Stomach (tissue), 9 donors: ENCODE data around the gene SLC25A1. TPM values are rescaled to one million over a fixed set of nuclear protein-coding genes. Genes with fewer than 3 reads are reported as not detected.

ENCODE experiments used
- DNase-seq, 2 donors: peaks; one replicate each; pipeline versions ENCODE4 v3.0.0 to v3.0.0-alpha.2; 2013 to 2019
- H3K27ac ChIP-seq, 5 donors: fragments of 200-600 bp in 4 of 5; sonication (generic) in 4 of 5; one replicate each; pipeline ENCODE4 v1.5.1; 2013 to 2019; ENCODE audit warnings: mild to moderate bottlenecking in 1 of 5, moderate library complexity in 1 of 5
- H3K27me3 ChIP-seq, 3 donors: fragments of 200-600 bp; sonication (generic); one replicate each; pipeline ENCODE4 v1.5.1; 2017 to 2019; ENCODE audit warnings: mixed run types in 1 of 3
- H3K36me3 ChIP-seq, 4 donors: fragments of 200-600 bp; sonication (generic); 1 replicate in 3 of 4; 2 replicates in 1 of 4; pipeline ENCODE4 v1.5.1; 2016 to 2019
- H3K4me1 ChIP-seq, 4 donors: fragments of 200-600 bp; sonication (generic); one replicate each; pipeline ENCODE4 v1.5.1; 2016 to 2019
- H3K4me3 ChIP-seq, 4 donors: fragments of 200-600 bp; sonication (generic) in 3 of 4; one replicate each; pipeline ENCODE4 v1.5.1; 2016 to 2019; ENCODE audit warnings: mild to moderate bottlenecking in 1 of 4
- H3K9me3 ChIP-seq, 4 donors: fragments of 200-600 bp; sonication (generic); one replicate each; pipeline ENCODE4 v1.5.1; 2016 to 2019
- EP300 ChIP-seq: sonication (generic); formaldehyde crosslinking; IDR thresholded peaks from one replicate; pipeline ENCODE4 v1.6.1; 2017; ENCODE audit warnings: antibody characterized with exemption
- POLR2A ChIP-seq, 4 donors: fragments of 450-650 bp; IDR thresholded peaks; one replicate each; pipeline ENCODE4 v1.6.1; 2016; ENCODE audit warnings: antibody characterized with exemption in 4 of 4, control low read depth in 2 of 4, mild to moderate bottlenecking in 1 of 4, moderate library complexity in 1 of 4
- POLR2AphosphoS5 ChIP-seq, 3 donors: sonication (generic); formaldehyde crosslinking; IDR thresholded peaks; one replicate each; pipeline ENCODE4 v1.6.1; 2016; ENCODE audit warnings: antibody characterized with exemption in 3 of 3
- WGBS, 5 donors: extraction: QIAGEN DNeasy Blood & Tissue Kit in 3 of 5; methylation state at CpG; one replicate each; pipeline versions ENCODE4 v1.1.5 to v1.1.7; 2013 to 2018; 5-methylcytosine and 5-hydroxymethylcytosine counted together
- intact Hi-C: fragments of 100-400 bp; cut with DNase I; formaldehyde crosslinking; loops from one replicate; pipeline ENCODE4 v1.15.1; 2023; ENCODE audit warnings: low total_unique reads
- polyA plus RNA-seq, 3 donors: library from polyadenylated mRNA; stranded (reverse); fragments of 200-250 nt; gene quantifications; one replicate each; pipeline ENCODE4 v1.2.3, GENCODE V29; 2013
- total RNA-seq, 5 donors: library from RNA; depleted of rRNA; stranded (reverse); fragments of >200 nt; gene quantifications; one replicate each; pipeline versions ENCODE4 v1.1.0 to v1.2.3, GENCODE V29; 2014 to 2016
- TF ChIP-seq, protein P1 (sequence below), 7 experiments: fragments of 450-650 bp in 4 of 7; fragments of 200-600 bp in 3 of 7; sonication (generic) in 3 of 7; IDR thresholded peaks; one replicate each; pipeline ENCODE4 v1.5.1; 2016 to 2019; ENCODE audit warnings: antibody characterized with exemption in 7 of 7, control low read depth in 2 of 7, mild to moderate bottlenecking in 1 of 7
- donor health status: healthy with polysubstance abuse.
- donor health status: Bipolar disorder and iron deficiency.
- donor health status: healthy.

SLC25A1 gene
- total and polyA plus RNA-seq, 8 donors: 1.2 to 165 (median 54.3) TPM

GRCh38 chr22:19129871-19130270 lies 48.7 kb downstream of the SLC25A1 start:
- peaks cover 16 to 41% (median 39%) of the 10 kb centered on the region in 4 donors for H3K36me3 ChIP-seq
- H3K4me3 ChIP-seq: no peak overlapping the region
- TF ChIP-seq, protein P1, sequence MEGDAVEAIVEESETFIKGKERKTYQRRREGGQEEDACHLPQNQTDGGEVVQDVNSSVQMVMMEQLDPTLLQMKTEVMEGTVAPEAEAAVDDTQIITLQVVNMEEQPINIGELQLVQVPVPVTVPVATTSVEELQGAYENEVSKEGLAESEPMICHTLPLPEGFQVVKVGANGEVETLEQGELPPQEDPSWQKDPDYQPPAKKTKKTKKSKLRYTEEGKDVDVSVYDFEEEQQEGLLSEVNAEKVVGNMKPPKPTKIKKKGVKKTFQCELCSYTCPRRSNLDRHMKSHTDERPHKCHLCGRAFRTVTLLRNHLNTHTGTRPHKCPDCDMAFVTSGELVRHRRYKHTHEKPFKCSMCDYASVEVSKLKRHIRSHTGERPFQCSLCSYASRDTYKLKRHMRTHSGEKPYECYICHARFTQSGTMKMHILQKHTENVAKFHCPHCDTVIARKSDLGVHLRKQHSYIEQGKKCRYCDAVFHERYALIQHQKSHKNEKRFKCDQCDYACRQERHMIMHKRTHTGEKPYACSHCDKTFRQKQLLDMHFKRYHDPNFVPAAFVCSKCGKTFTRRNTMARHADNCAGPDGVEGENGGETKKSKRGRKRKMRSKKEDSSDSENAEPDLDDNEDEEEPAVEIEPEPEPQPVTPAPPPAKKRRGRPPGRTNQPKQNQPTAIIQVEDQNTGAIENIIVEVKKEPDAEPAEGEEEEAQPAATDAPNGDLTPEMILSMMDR (IDR thresholded peaks at IDR 0.05): no peak
- no peak for TF ChIP-seq POLR2AphosphoS5 (IDR thresholded peaks at IDR 0.05)
- no peak for TF ChIP-seq POLR2A (IDR thresholded peaks at IDR 0.05)
- TF ChIP-seq EP300: no peak
- no peak for DNase-seq
- no peaks in the 10 kb centered on the region for H3K27me3 ChIP-seq
- 69 to 82% (median 74%) methylated on average over 6 to 8 of the region's 8 CpGs for WGBS, 5 donors
- H3K27ac ChIP-seq: no peak overlapping the region
- no peaks in the 10 kb centered on the region for H3K4me1 ChIP-seq
- intact Hi-C loops: no loop called here
- no peaks in the 10 kb centered on the region for H3K9me3 ChIP-seq

- no peak overlapping the region for H3K27ac ChIP-seq
- intact Hi-C loops: no loop called here
- peaks cover 12 to 34% (median 31%) of the 10 kb centered on the region in 4 donors for H3K36me3 ChIP-seq
- H3K9me3 ChIP-seq: no peaks in the 10 kb centered on the region
- H3K27me3 ChIP-seq: no peaks in the 10 kb centered on the region
- no peak for DNase-seq
- no peak for TF ChIP-seq POLR2AphosphoS5 (IDR thresholded peaks at IDR 0.05)
- TF ChIP-seq EP300: no peak
- TF ChIP-seq, protein P1 (IDR thresholded peaks at IDR 0.05): no peak
- no peak for TF ChIP-seq POLR2A (IDR thresholded peaks at IDR 0.05)
- WGBS, 5 donors: 83 to 93% (median 90%) methylated on average over 6 to 7 of the region's 7 CpGs
- H3K4me3 ChIP-seq: no peak overlapping the region
- no peaks in the 10 kb centered on the region for H3K4me1 ChIP-seq
These were observed 49.4 kb downstream of the SLC25A1 start for GRCh38 chr22:19128946-19129727.

DNA sequence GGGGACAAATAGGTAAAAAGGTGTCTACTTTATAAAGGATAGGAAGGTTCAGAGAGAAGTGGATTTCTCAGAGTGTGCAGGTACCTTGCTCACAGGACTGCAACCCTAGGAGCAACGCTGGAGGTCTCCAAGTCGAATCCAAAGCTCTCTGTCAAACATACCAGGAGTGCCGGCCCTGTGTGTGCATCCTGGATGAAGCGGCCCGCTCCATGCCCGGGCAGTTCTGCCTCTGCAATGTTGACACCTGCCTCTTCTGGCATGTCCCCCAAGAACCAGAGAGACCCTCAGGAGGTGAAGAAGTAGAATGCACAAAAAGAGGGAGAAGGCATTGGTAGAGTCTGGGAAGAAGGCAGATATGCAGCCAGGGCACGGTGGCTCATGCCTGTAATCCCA lies 50.5 kb downstream of the SLC25A1 start:
- Histone ChIP-seq H3K4me1 (peaks cover 2 to 4% (median 3%) of the 10 kb centered on the region in 4 donors), H3K27me3 (no peaks in the 10 kb centered on the region), H3K27ac (no peak overlapping the region), H3K9me3 (no peaks in the 10 kb centered on the region), H3K36me3 (peaks cover under 1 to 23% (median 20%) of the 10 kb centered on the region in 4 donors), H3K4me3 (no peak overlapping the region)
- DNase-seq: no peak
- 79 to 91% (median 85%) methylated on average over 7 of the region's 7 CpGs for WGBS, 5 donors
- intact Hi-C loops: no loop called here
- TF ChIP-seq, protein P1 (IDR thresholded peaks at IDR 0.05): no peak
- TF ChIP-seq POLR2AphosphoS5 (IDR thresholded peaks at IDR 0.05) (no peak), EP300 (no peak), POLR2A (IDR thresholded peaks at IDR 0.05) (no peak)

DNA sequence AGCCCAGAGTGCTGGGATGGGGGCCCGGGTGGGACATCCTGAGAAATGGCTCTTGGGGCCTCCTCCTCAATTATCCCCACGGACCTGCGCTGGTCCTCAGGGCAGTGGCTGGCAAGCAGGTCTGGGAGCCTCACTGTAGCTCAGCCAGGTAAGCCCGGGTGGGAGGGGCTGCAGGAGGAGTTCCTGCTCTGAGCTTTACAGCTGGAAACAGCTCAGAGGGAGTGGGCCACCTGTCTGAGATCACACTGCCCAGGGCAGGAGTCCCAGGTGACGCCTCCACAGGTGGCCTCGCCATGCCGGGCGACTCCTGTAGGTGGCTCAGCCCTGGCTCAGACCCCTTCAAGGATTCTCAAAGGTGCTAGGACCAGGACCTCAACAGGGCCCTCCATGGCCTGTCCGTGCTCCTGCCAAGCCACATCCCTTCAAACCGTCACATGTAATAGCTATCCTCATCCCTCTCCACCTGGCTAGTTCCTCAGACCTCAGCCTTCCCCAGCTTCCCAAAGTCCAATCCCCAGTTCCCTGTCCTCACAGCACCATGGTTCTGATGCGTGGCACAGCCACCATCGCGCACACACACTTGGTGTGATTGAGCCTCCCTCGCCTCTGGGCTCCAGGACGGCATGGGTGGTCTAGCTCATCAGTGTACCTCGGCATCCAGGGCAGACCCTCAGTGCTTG lies 51.1 kb downstream of the SLC25A1 start:
- H3K36me3 ChIP-seq: peaks cover 0 to 17% (median 15%) of the 10 kb centered on the region in 4 donors
- DNase-seq: no peak
- TF ChIP-seq, protein P1 (IDR thresholded peaks at IDR 0.05): no peak
- TF ChIP-seq POLR2AphosphoS5 (IDR thresholded peaks at IDR 0.05): no peak
- TF ChIP-seq EP300: no peak
- TF ChIP-seq POLR2A (IDR thresholded peaks at IDR 0.05): no peak
- 79 to 97% (median 84%) methylated on average over 8 to 16 of the region's 16 CpGs for WGBS, 5 donors
- peaks cover 5 to 9% (median 7%) of the 10 kb centered on the region in 4 donors for H3K4me1 ChIP-seq
- H3K27me3 ChIP-seq: no peaks in the 10 kb centered on the region
- no peak overlapping the region for H3K27ac ChIP-seq
- no peak overlapping the region for H3K4me3 ChIP-seq
- intact Hi-C loops: no loop called here
- H3K9me3 ChIP-seq: no peaks in the 10 kb centered on the region
